Adrenal gland (tissue), 5 donors: Measurements from ENCODE around the gene TSPAN16.

Source experiments
- CTCF ChIP-seq, 6 experiments: fragments of 450-650 bp in 4 of 6; fragments of 200-600 bp in 2 of 6; sonication (generic) in 1 of 6; IDR thresholded peaks; 1 replicate in 5 of 6; 2 replicates in 1 of 6; pipeline versions ENCODE4 v1.5.1 to v1.8.0; 2016 to 2021; ENCODE audit warnings: antibody characterized with exemption in 6 of 6, mild to moderate bottlenecking in 2 of 6, moderate library complexity in 1 of 6
- POLR2A ChIP-seq, 2 donors: fragments of 450-650 bp; IDR thresholded peaks; one replicate each; pipeline ENCODE4 v1.6.1; 2017; ENCODE audit warnings: antibody characterized with exemption in 2 of 2, mild to moderate bottlenecking in 2 of 2, moderate library complexity in 1 of 2
- donor health status: DM: no; HTN: no; CAD: no.

GRCh38 chr19:11269408-11269807, 26.6 kb upstream of the TSPAN16 start:
- no peak for TF ChIP-seq POLR2A (IDR thresholded peaks at IDR 0.05)
- no peak for TF ChIP-seq CTCF (IDR thresholded peaks at IDR 0.05)
